BLaER1 treated with 17β-estradiol and CSF1 and Interleukin-3, amounts not matched to agents 10 nM and 100 nM (cell line): ENCODE data around the gene RAB6D.
"Not testable (repeated sequence)": the region's sequence is repeated elsewhere in the genome, so short reads cannot be mapped to it uniquely, and the experiment has no call there.

Experiments
- H3K27ac ChIP-seq, 11 experiments: shearing (Covaris generic); formaldehyde crosslinking; 2 replicates each; pipeline ENCODE4 v1.8.1; 2022
- H3K27me3 ChIP-seq, 11 experiments: shearing (Covaris generic); formaldehyde crosslinking; 2 replicates each; pipeline ENCODE4 v1.8.1; 2022
- H3K36me3 ChIP-seq, 11 experiments: shearing (Covaris generic); formaldehyde crosslinking; 2 replicates each; pipeline ENCODE4 v1.8.1; 2022
- H3K4me1 ChIP-seq, 10 experiments: shearing (Covaris generic); formaldehyde crosslinking; 2 replicates each; pipeline ENCODE4 v1.8.1; 2022
- H3K4me2 ChIP-seq, 11 experiments: shearing (Covaris generic); formaldehyde crosslinking; 2 replicates each; pipeline ENCODE4 v1.8.1; 2022
- H3K4me3 ChIP-seq, 10 experiments: shearing (Covaris generic); formaldehyde crosslinking; 2 replicates each; pipeline ENCODE4 v1.8.1; 2022
- H3K9ac ChIP-seq, 11 experiments: shearing (Covaris generic); formaldehyde crosslinking; 2 replicates each; pipeline ENCODE4 v1.8.1; 2022
- H3K9me3 ChIP-seq, 11 experiments: shearing (Covaris generic); formaldehyde crosslinking; replicated peaks in 1 of 11; 2 replicates each; pipeline ENCODE4 v1.8.1; 2022
- H4K20me1 ChIP-seq, 11 experiments: shearing (Covaris generic); formaldehyde crosslinking; 2 replicates each; pipeline ENCODE4 v1.8.1; 2022
- Cebpa-rat ChIP-seq, 11 experiments: shearing (Covaris generic); IDR thresholded peaks; 2 replicates each; pipeline ENCODE4 v1.8.1; 2022

RAB6D gene

DNA sequence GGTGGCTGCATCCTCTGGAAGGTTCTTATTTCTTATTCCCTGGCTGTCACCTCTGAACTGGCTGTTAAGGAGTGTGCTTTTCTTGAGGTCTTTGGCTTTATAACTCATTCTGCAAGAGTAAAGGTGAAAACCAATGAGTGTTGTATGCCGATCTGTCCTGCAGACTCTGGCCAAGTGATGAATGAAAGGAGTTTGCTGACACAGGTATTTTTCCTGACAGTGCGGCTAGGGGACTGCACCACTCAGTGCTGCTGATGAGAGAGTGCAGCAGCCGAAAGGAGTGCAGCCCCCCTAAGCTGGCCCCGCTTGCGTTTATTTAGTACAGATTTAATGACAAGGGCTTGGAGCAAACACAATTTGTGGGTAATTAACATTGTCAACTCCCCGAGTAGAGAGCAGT, 41.8 kb downstream of the RAB6D start:
- Histone ChIP-seq H3K27me3 (no peaks in the 10 kb centered on the region), H3K4me2 (no peak overlapping the region), H4K20me1 (no peaks in the 10 kb centered on the region), H3K36me3 (no peaks in the 10 kb centered on the region), H3K9ac (no peak overlapping the region), H3K9me3 (peaks cover 18 to 23% (median 21%) of the 10 kb centered on the region in 11 experiments), H3K4me1 (no peaks in the 10 kb centered on the region), H3K4me3 (no peak overlapping the region), H3K27ac (no peak overlapping the region)
- TF ChIP-seq Cebpa-rat (IDR thresholded peaks at IDR 0.05): no peak

DNA sequence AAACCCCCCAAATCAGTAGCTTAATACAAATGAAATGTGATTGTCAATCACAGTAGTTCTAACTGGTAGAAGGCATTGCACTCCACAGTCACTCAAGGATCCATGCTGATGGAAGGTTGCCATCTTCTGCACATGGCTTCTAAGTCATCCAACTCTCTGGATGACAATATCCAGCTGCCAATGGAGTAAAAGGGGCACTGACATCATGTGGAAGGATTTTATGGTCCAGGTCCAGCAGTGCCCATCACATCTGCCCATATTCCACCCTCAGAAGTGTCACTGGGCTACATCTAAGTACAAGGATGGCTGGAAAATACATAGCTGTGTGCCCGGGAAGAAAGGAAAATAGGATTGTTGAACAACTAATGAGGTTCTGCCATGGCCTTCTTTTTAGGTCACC, 42.6 kb downstream of the RAB6D start:
- H3K4me1 ChIP-seq, H3K27ac ChIP-seq, H3K4me3 ChIP-seq: not testable (repeated sequence)

DNA sequence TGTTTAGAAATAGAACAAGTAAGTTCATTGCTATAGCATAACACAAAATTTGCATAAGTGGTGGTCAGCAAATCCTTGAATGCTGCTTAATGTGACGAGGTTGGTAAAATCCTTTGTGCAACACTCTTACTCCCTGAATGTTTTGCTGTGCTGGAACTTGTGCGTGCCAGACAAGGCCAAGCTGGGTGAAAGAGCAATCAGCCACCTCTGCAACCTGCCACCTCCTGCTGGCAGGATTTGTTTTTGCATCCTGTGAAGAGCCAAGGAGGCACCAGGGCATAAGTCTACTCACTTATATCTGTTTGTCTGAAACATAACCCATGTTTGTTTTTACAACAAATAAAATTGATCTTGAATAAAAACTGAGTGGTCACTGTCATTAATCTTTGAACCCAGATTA, 53.0 kb downstream of the RAB6D start:
- not testable (repeated sequence) for H3K9ac ChIP-seq, H3K27me3 ChIP-seq, H3K27ac ChIP-seq, H3K9me3 ChIP-seq, H3K4me1 ChIP-seq, H4K20me1 ChIP-seq, H3K36me3 ChIP-seq, H3K4me3 ChIP-seq, H3K4me2 ChIP-seq

More for the DNA sequence above, 42.6 kb downstream of the RAB6D start:
- H3K9ac ChIP-seq, H3K4me2 ChIP-seq, H3K27me3 ChIP-seq, H3K36me3 ChIP-seq, H4K20me1 ChIP-seq: not testable (repeated sequence)
- H3K9me3 ChIP-seq: peaks cover 18 to 23% (median 21%) of the 10 kb centered on the region in 11 experiments
